DOHH2 (cell line): ENCODE results near the gene DCAF8L2.
"Not testable (repeated sequence)": the region's sequence is repeated elsewhere in the genome, so short reads cannot be mapped to it uniquely, and the experiment has no call there.

Source experiments
- CTCF ChIP-seq: fragments of 200-600 bp; sonication (generic); IDR thresholded peaks from one replicate; pipeline ENCODE4 v1.5.1; 2014; ENCODE audit warnings: antibody characterized with exemption, mild to moderate bottlenecking, low read depth, low read length; ENCODE audit not compliant: poor library complexity, severe bottlenecking
- EZH2phosphoT487 ChIP-seq: fragments of 200-600 bp; sonication (generic); IDR thresholded peaks from 2 replicates; pipeline ENCODE4 v1.6.1; 2017; ENCODE audit warnings: borderline replicate concordance, mild to moderate bottlenecking, antibody characterized with exemption, low read length, moderate library complexity, mixed read lengths

- TF ChIP-seq CTCF, EZH2phosphoT487: not testable (repeated sequence)
Observed at GRCh38 chrX:27541161-27541560, 49.0 kb upstream of the DCAF8L2 start.
